Measurements from ENCODE around the gene ARHGAP8.

Gene ARHGAP8

GRCh38 chr22:44736581-44737405 is 15.6 kb upstream of the ARHGAP8 start:
- no peak overlapping the region for H3K27ac ChIP-seq (ENCODE audit: low read length, poor library complexity, severe bottlenecking)
- H2AFZ ChIP-seq (ENCODE audit: low read depth, low read length), result no peak overlapping the region
- peaks cover 5 to 13% of the 10 kb centered on the region in 2 experiments for H3K36me3 ChIP-seq (ENCODE audit: control insufficient read depth in 1 of 2, insufficient read depth in 2 of 2, low read depth in 1 of 2, low read length in 2 of 2)
- H4K91ac ChIP-seq (ENCODE audit: low read length), result no peak overlapping the region
- H3K4me3 ChIP-seq (ENCODE audit: insufficient read depth in 1 of 2, low read depth in 1 of 2, low read length in 2 of 2), result no peak overlapping the region
- 87% methylated on average over 52 of the region's 52 CpGs for WGBS
- no peak overlapping the region for H3K9ac ChIP-seq (ENCODE audit: low read length)
- no peak overlapping the region for H3K4ac ChIP-seq (ENCODE audit: low read depth in 1 of 2, low read length in 2 of 2)
- peaks cover 33% of the 10 kb centered on the region for H3K4me1 ChIP-seq (ENCODE audit: control insufficient read depth, insufficient read depth, low read depth, low read length)
- no peak overlapping the region for H3K14ac ChIP-seq (ENCODE audit: low read length in 2 of 2)
- DNase-seq, result no peak
- no peak overlapping the region for H3K18ac ChIP-seq (ENCODE audit: low read depth in 1 of 2, low read length in 2 of 2)
- H2BK12ac ChIP-seq (ENCODE audit: low read length in 2 of 2), result no peak overlapping the region
- H3K4me2 ChIP-seq (ENCODE audit: low read length, poor library complexity, severe bottlenecking), result no peak overlapping the region
- no peak overlapping the region for H4K8ac ChIP-seq (ENCODE audit: low read length)
- H2BK5ac ChIP-seq (ENCODE audit: low read depth, low read length, poor library complexity, severe bottlenecking), result no peak overlapping the region
- no peak overlapping the region for H2BK120ac ChIP-seq (ENCODE audit: low read depth, low read length)
- H3K27me3 ChIP-seq (ENCODE audit: control insufficient read depth in 1 of 2, insufficient read depth in 1 of 2, low read length in 2 of 2), result peaks cover 9 to 39% of the 10 kb centered on the region in 2 experiments
- H3K9me3 ChIP-seq (ENCODE audit: control insufficient read depth, low read length), result no peaks in the 10 kb centered on the region
- H3K79me1 ChIP-seq (replicated peaks; ENCODE audit: low read length, poor library complexity, severe bottlenecking), result peaks cover 2% of the 10 kb centered on the region
- no peak overlapping the region for H3K23ac ChIP-seq (ENCODE audit: low read length in 2 of 2)
- peak overlapping the region; percentile 30 for H2BK15ac ChIP-seq (ENCODE audit: low read depth, poor library complexity, severe bottlenecking)
- H2AK5ac ChIP-seq (ENCODE audit: low read length, severe bottlenecking), result no peak overlapping the region

- Histone ChIP-seq H3K4me1 (ENCODE audit: control insufficient read depth, insufficient read depth, low read depth, low read length) (peaks cover 33% of the 10 kb centered on the region), H2BK15ac (ENCODE audit: low read depth, poor library complexity, severe bottlenecking) (peak overlapping the region; percentile 30), H3K27ac (ENCODE audit: low read length, poor library complexity, severe bottlenecking) (no peak overlapping the region), H2AFZ (ENCODE audit: low read depth, low read length) (no peak overlapping the region), H3K27me3 (ENCODE audit: control insufficient read depth in 1 of 2, insufficient read depth in 1 of 2, low read length in 2 of 2) (peaks cover 10 to 45% of the 10 kb centered on the region in 2 experiments), H2BK120ac (ENCODE audit: low read depth, low read length) (no peak overlapping the region), H3K36me3 (ENCODE audit: control insufficient read depth in 1 of 2, insufficient read depth in 2 of 2, low read depth in 1 of 2, low read length in 2 of 2) (peaks cover 1 to 4% of the 10 kb centered on the region in 2 experiments), H3K18ac (ENCODE audit: low read depth in 1 of 2, low read length in 2 of 2) (peak overlapping the region in 1 of 2 experiments; percentile 26), H2AK5ac (ENCODE audit: low read length, severe bottlenecking) (no peak overlapping the region), H3K4ac (ENCODE audit: low read depth in 1 of 2, low read length in 2 of 2) (no peak overlapping the region), H2BK5ac (ENCODE audit: low read depth, low read length, poor library complexity, severe bottlenecking) (no peak overlapping the region), H4K8ac (ENCODE audit: low read length) (no peak overlapping the region), H3K79me1 (replicated peaks; ENCODE audit: low read length, poor library complexity, severe bottlenecking) (peaks cover 2% of the 10 kb centered on the region), H3K9me3 (ENCODE audit: control insufficient read depth, low read length) (no peaks in the 10 kb centered on the region), H2BK12ac (ENCODE audit: low read length in 2 of 2) (no peak overlapping the region), H3K4me2 (ENCODE audit: low read length, poor library complexity, severe bottlenecking) (no peak overlapping the region), H3K23ac (ENCODE audit: low read length in 2 of 2) (no peak overlapping the region), H4K91ac (ENCODE audit: low read length) (no peak overlapping the region), H3K4me3 (ENCODE audit: insufficient read depth in 1 of 2, low read depth in 1 of 2, low read length in 2 of 2) (peak overlapping the region in 1 of 2 experiments; percentile 32), H3K9ac (ENCODE audit: low read length) (no peak overlapping the region), H3K14ac (ENCODE audit: low read length in 2 of 2) (peak overlapping the region in 1 of 2 experiments; percentile 88)
- DNase-seq, result no peak
- 68% methylated on average over 30 of the region's 32 CpGs for WGBS
These were observed 14.7 kb upstream of the ARHGAP8 start for GRCh38 chr22:44737406-44738346.

- H3K27ac ChIP-seq (ENCODE audit: low read length, poor library complexity, severe bottlenecking), result no peak overlapping the region
- H2BK120ac ChIP-seq (ENCODE audit: low read depth, low read length), result no peak overlapping the region
- WGBS, result 57% methylated on average over 14 of the region's 14 CpGs
- no peak overlapping the region for H4K91ac ChIP-seq (ENCODE audit: low read length)
- no peak overlapping the region for H2AFZ ChIP-seq (ENCODE audit: low read depth, low read length)
- H2BK5ac ChIP-seq (ENCODE audit: low read depth, low read length, poor library complexity, severe bottlenecking), result no peak overlapping the region
- no peak for DNase-seq
- H3K23ac ChIP-seq (ENCODE audit: low read length in 2 of 2), result no peak overlapping the region
- H3K9me3 ChIP-seq (ENCODE audit: control insufficient read depth, low read length), result no peaks in the 10 kb centered on the region
- H4K8ac ChIP-seq (ENCODE audit: low read length), result no peak overlapping the region
- H3K9ac ChIP-seq (ENCODE audit: low read length), result no peak overlapping the region
- no peak overlapping the region for H3K4me3 ChIP-seq (ENCODE audit: insufficient read depth in 1 of 2, low read depth in 1 of 2, low read length in 2 of 2)
- H2BK15ac ChIP-seq (ENCODE audit: low read depth, poor library complexity, severe bottlenecking), result no peak overlapping the region
- no peak overlapping the region for H2BK12ac ChIP-seq (ENCODE audit: low read length in 2 of 2)
- no peak overlapping the region for H3K18ac ChIP-seq (ENCODE audit: low read depth in 1 of 2, low read length in 2 of 2)
- H3K4ac ChIP-seq (ENCODE audit: low read depth in 1 of 2, low read length in 2 of 2), result no peak overlapping the region
- peaks cover 39% of the 10 kb centered on the region for H3K4me1 ChIP-seq (ENCODE audit: control insufficient read depth, insufficient read depth, low read depth, low read length)
- H2AK5ac ChIP-seq (ENCODE audit: low read length, severe bottlenecking), result no peak overlapping the region
- peak overlapping the region in 1 of 2 experiments; percentile 36 for H3K14ac ChIP-seq (ENCODE audit: low read length in 2 of 2)
- H3K79me1 ChIP-seq (replicated peaks; ENCODE audit: low read length, poor library complexity, severe bottlenecking), result peaks cover 2% of the 10 kb centered on the region
- peaks cover 16 to 52% of the 10 kb centered on the region in 2 experiments for H3K27me3 ChIP-seq (ENCODE audit: control insufficient read depth in 1 of 2, insufficient read depth in 1 of 2, low read length in 2 of 2)
- no peak overlapping the region for H3K4me2 ChIP-seq (ENCODE audit: low read length, poor library complexity, severe bottlenecking)
- H3K36me3 ChIP-seq (ENCODE audit: control insufficient read depth in 1 of 2, insufficient read depth in 2 of 2, low read depth in 1 of 2, low read length in 2 of 2), result no peaks in the 10 kb centered on the region
These were observed 14.0 kb upstream of the ARHGAP8 start for GRCh38 chr22:44738347-44738715.

GRCh38 chr22:44739024-44739423 is 13.4 kb upstream of the ARHGAP8 start:
- Histone ChIP-seq H3K23ac (ENCODE audit: low read length in 2 of 2) (no peak overlapping the region), H2BK12ac (ENCODE audit: low read length in 2 of 2) (no peak overlapping the region), H3K27me3 (ENCODE audit: control insufficient read depth in 1 of 2, insufficient read depth in 1 of 2, low read length in 2 of 2) (peaks cover 16 to 59% of the 10 kb centered on the region in 2 experiments), H2BK120ac (ENCODE audit: low read depth, low read length) (no peak overlapping the region), H3K4ac (ENCODE audit: low read depth in 1 of 2, low read length in 2 of 2) (no peak overlapping the region), H3K36me3 (ENCODE audit: control insufficient read depth in 1 of 2, insufficient read depth in 2 of 2, low read depth in 1 of 2, low read length in 2 of 2) (no peaks in the 10 kb centered on the region), H3K18ac (ENCODE audit: low read depth in 1 of 2, low read length in 2 of 2) (no peak overlapping the region), H2BK15ac (ENCODE audit: low read depth, poor library complexity, severe bottlenecking) (no peak overlapping the region), H3K79me1 (replicated peaks; ENCODE audit: low read length, poor library complexity, severe bottlenecking) (peaks cover 2% of the 10 kb centered on the region), H3K27ac (ENCODE audit: low read length, poor library complexity, severe bottlenecking) (no peak overlapping the region), H3K9ac (ENCODE audit: low read length) (no peak overlapping the region), H2BK5ac (ENCODE audit: low read depth, low read length, poor library complexity, severe bottlenecking) (no peak overlapping the region), H2AFZ (ENCODE audit: low read depth, low read length) (no peak overlapping the region), H4K8ac (ENCODE audit: low read length) (no peak overlapping the region), H3K4me1 (ENCODE audit: control insufficient read depth, insufficient read depth, low read depth, low read length) (peaks cover 42% of the 10 kb centered on the region), H3K4me3 (ENCODE audit: insufficient read depth in 1 of 2, low read depth in 1 of 2, low read length in 2 of 2) (no peak overlapping the region), H3K9me3 (ENCODE audit: control insufficient read depth, low read length) (no peaks in the 10 kb centered on the region), H2AK5ac (ENCODE audit: low read length, severe bottlenecking) (peak overlapping the region; percentile 12), H4K91ac (ENCODE audit: low read length) (no peak overlapping the region), H3K14ac (ENCODE audit: low read length in 2 of 2) (no peak overlapping the region), H3K4me2 (ENCODE audit: low read length, poor library complexity, severe bottlenecking) (no peak overlapping the region)
- WGBS, result 96% methylated on average over 5 of the region's 5 CpGs
- no peak for DNase-seq

Measured in mesenchymal stem cell (in vitro differentiated cells and primary cell).